22Rv1 (cell line): ENCODE measurements around the gene CPTP.

Experiments used
- CTCF ChIP-seq: fragments of 450-650 bp; IDR thresholded peaks from 2 replicates; pipeline ENCODE4 v1.5.1; 2017; ENCODE audit warnings: mild to moderate bottlenecking
- ZFX ChIP-seq: fragments of 450-650 bp; IDR thresholded peaks from 2 replicates; pipeline ENCODE4 v1.6.1; 2017; ENCODE audit warnings: antibody characterized with exemption, borderline replicate concordance

GRCh38 chr1:1360506-1361169 is 36.0 kb downstream of the CPTP start:
- TF ChIP-seq CTCF (no peak), ZFX (no peak)
